Dermis blood vessel endothelial cell (primary cell): ENCODE measurements around the gene CNTNAP2. TPM values are rescaled to one million over a fixed set of nuclear protein-coding genes. Genes with fewer than 3 reads are reported as not detected.

Source experiments
- DNase-seq: peaks from one replicate; pipeline ENCODE4 v3.0.0; 2010
- total RNA-seq: library from RNA; depleted of rRNA; stranded (reverse); fragments of >200 nt; gene quantifications from 2 replicates; pipeline ENCODE4 v1.2.3, GENCODE V29; 2014

The CNTNAP2 gene
- total RNA-seq, 1 donor from 2014 or later: not detected

- DNase-seq: no peak
Measured at GRCh38 chr7:147412782-147413556, 1296.4 kb downstream of the CNTNAP2 start.

DNA sequence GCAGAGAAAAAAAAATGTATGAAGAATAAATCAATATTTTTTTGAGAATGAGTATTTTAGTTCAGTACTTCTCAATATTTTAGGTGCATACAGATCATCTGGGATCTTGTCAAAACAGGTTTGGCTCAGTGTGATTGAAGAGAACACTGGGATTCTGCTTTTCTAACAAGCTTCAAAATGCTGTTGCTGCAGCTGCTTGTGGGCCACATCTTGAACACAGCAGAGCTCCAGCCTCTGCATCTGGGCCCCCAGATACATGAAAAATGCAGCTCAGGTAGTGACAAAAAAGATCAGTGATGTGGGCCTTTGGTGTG, 1296.9 kb downstream of the CNTNAP2 start:
- DNase-seq: no peak

- DNase-seq: no peak
Measured at GRCh38 chr7:147415991-147416390, 1299.4 kb downstream of the CNTNAP2 start.

- DNase-seq: no peak
Measured at GRCh38 chr7:147418966-147419365, 1302.4 kb downstream of the CNTNAP2 start.

DNA sequence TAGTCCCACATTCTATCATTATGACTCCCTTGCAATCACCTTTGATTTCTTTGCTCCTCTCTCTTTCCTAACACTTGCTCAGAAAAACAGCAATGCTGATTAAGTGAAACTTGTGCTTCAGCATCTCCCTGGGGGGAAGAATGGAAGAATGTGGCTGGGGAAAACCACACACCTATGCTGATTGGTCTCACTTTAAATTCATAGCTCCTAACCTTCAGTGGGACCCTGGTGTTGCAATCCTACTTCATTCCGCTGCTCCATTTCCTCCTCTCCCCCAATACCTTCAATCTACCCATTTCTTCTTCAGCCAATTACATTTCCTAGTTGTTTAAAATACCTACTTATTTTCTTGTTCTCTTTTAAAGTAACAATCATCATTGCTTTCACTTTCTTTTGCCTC, 1307.3 kb downstream of the CNTNAP2 start:
- DNase-seq: no peak

GRCh38 chr7:147428075-147428474, 1311.5 kb downstream of the CNTNAP2 start:
- DNase-seq: no peak

GRCh38 chr7:147429961-147430360, 1313.4 kb downstream of the CNTNAP2 start:
- no peak for DNase-seq

DNA sequence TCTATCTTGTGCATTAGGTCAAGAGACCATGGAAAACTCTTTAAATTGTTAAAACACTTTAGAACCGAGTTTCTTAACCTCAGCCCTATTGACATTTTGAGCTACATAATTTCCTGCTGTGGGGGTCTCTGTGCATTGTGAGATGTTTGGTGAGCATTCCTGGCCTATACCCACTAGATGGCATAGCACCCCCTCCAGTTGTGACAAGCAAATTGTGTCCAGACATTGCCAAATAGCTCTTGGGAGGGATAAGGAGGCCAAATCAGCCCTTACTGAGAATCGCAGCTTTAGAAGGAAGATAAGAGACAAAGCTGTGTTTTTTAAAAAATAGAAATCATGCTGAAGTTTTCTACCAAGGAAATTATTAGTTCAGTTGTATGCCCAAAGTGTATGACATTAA, 1315.5 kb downstream of the CNTNAP2 start:
- DNase-seq: no peak

- no peak for DNase-seq
Measured at GRCh38 chr7:147432576-147432975, 1316.0 kb downstream of the CNTNAP2 start.

DNA sequence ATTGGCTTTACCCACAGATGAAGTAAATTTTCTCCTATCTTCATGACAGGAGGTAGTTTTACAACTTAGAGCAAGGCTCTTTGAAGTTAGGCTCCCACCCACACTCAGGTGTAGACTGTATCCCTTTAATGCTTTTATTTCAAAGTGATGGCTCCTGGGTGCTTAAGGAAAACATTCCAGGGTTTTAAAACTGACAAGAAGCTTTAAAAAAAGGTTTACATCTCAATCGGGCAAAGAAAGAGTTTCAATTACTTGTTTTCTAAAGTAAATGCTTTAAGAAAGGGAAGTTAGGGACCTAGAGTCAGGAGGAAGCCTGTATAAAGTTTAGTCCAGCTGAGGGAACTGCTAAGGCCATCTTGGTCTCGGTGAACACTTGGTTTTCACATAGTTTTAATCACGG, 1320.1 kb downstream of the CNTNAP2 start:
- DNase-seq: no peak

- no peak for DNase-seq
Measured at GRCh38 chr7:147438216-147438615, 1321.6 kb downstream of the CNTNAP2 start.

DNA sequence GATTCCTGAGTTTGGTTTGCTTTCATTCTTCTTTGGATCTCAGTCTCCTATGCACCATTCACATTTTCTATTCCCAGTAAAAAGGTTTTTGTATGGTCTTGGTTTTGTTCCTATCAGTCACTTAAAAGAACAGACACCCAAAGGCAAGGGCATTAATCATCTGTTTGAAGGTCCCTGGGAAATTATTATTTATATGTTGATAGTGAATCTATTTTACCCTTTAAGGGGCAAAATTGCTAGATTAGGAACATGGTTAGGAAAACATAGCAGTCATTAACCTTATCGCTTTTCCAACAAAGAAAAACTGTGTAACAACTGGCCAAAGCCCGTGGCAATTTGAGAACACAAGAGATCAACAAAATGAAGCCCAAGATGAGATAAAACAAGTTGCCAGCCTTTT, 1327.3 kb downstream of the CNTNAP2 start:
- no peak for DNase-seq

DNA sequence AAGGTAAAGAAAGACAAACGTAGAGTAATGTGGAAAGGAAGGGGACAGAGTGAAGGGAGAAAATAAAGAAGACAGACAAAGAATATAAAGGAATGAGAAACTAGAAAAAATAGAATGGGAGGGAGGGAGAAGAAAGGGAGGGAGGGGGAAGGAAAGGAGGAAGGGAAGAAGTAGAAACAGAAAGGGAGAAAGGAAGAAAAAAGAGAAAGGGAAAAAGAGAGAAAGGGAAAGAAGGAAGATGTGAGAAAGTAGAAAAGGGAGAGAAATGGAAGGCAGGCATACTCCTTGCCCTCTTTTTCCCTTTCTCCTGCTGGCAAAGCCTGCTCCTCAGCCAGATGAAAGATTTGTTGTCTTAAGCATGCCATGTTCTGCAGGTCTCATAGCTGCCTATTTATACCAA, 1336.2 kb downstream of the CNTNAP2 start:
- DNase-seq: no peak

DNA sequence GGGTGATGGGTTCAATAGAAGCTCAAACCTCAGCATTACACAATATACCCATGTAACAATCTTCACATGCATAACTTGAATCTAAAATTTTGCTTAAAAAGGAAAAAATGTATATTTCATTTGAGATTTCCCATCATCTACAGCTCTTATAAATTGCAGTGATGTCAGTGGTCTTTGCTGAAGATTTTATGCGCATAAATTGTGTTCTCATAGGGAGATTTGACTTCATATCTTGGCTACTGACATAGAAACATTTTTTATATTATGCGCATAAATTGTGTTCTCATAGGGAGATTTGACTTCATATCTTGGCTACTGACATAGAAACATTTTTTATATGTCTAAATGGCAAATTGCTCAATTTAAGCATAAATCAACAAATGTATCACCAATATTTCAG, 1348.6 kb downstream of the CNTNAP2 start:
- no peak for DNase-seq

- no peak for DNase-seq
Measured at GRCh38 chr7:147472556-147472955, 1356.0 kb downstream of the CNTNAP2 start.

GRCh38 chr7:147474862-147475261, 1358.3 kb downstream of the CNTNAP2 start:
- no peak for DNase-seq

- no peak for DNase-seq
Measured at GRCh38 chr7:147477526-147477925, 1360.9 kb downstream of the CNTNAP2 start.

DNA sequence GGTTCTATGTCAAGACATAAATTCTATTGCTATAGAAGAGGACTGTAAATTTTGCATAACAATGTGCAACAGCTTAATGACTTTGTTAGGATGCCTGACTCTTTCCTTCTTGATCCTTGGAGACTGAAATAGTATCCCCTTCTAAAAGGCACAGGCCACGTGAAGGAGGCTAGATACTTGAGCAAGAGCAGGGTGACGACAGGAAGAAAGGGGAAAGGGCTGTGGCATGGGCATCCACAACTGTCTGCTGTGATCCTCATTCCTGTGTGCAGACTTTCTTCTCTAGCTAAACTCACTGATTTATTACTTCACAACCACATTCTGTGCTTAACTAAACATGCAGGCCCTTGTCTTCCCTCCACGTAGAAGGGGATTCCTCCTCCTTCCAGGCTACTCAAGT, 1362.2 kb downstream of the CNTNAP2 start:
- no peak for DNase-seq

- no peak for DNase-seq
Measured at GRCh38 chr7:147483634-147484292, 1367.2 kb downstream of the CNTNAP2 start.

DNA sequence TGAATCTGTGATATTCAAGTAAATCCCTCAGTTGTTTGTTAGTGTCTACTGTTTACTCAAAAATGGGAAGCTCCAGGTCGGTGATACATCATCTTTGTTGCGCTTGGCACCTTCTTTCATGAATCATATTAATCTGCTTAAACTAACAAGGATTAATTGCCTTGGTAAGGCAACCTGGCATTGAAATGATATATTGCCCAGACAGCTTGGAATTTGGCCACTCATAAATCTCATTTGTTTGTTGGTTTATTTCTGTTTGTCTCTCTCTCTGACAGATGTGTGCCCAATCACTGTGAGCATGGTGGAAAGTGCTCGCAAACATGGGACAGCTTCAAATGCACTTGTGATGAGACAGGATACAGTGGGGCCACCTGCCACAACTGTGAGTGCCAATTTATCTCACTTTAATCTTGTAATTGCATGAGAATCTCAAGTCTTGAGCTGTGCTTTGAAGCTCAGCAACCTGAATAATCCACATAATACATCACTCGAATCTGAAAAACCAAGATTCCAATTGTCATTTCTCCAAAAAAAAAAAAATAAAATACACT, 1369.1 kb downstream of the CNTNAP2 start:
- DNase-seq: no peak

GRCh38 chr7:147492606-147493005, 1376.0 kb downstream of the CNTNAP2 start:
- no peak for DNase-seq

DNA sequence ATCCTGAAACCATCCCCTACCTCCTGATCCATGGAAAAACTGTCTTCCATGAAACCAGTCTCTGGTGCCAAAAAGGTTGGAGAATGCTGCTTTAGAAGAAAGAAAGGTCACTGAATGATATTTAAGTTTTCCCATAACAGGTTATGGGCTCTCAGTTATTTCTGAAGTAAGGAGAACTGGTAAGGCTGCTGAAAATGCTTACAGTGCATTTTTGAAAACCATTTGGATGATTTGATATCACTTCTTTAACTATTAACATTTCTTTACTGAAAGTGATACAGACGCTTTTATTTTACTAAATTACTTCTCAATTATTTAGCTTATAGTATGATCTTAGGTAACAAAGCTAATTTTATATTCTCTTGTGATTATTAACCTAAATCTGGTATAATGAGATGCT, 1379.6 kb downstream of the CNTNAP2 start:
- no peak for DNase-seq

GRCh38 chr7:147497246-147497645, 1380.6 kb downstream of the CNTNAP2 start:
- DNase-seq: no peak

- no peak for DNase-seq
Measured at GRCh38 chr7:147498081-147498480, 1381.5 kb downstream of the CNTNAP2 start.
